Aorta (tissue), 5 donors: ENCODE results near the gene SLIT3. TPM values are rescaled to one million over a fixed set of nuclear protein-coding genes. Genes with fewer than 3 reads are reported as not detected.
A peak's percentile ranks its signal among the peaks of the same experiment; 100 is the strongest.

Experiments
- ATAC-seq: fragments of 200-7000 bp; cut with Tn5 transposase; one replicate; pipeline ENCODE4 v1.9.1; 2022; ENCODE audit warnings: moderate library complexity; ENCODE audit not compliant: low FRiP score
- DNase-seq, 2 donors: peaks; one replicate each; pipeline ENCODE4 v3.0.0-alpha.2; 2020
- H3K27ac ChIP-seq, 2 donors: one replicate each; pipeline ENCODE4 v1.5.1; 2013; ENCODE audit warnings: low read length in 2 of 2, mild to moderate bottlenecking in 2 of 2, moderate library complexity in 2 of 2, control low read depth in 1 of 2, inconsistent platforms in 1 of 2, low read depth in 1 of 2
- H3K27me3 ChIP-seq, 2 donors: one replicate each; pipeline ENCODE4 v1.6.1; 2013; ENCODE audit warnings: control low read depth in 1 of 2, low read length in 1 of 2, mild to moderate bottlenecking in 1 of 2, moderate library complexity in 1 of 2; ENCODE audit not compliant: insufficient read depth in 2 of 2, control insufficient read depth in 1 of 2
- H3K36me3 ChIP-seq, 2 donors: one replicate each; pipeline ENCODE4 v1.6.1; 2013; ENCODE audit warnings: control low read depth in 1 of 2, low read length in 1 of 2, mild to moderate bottlenecking in 1 of 2; ENCODE audit not compliant: insufficient read depth in 2 of 2, control insufficient read depth in 1 of 2
- H3K4me1 ChIP-seq, 2 donors: one replicate each; pipeline ENCODE4 v1.6.1; 2013; ENCODE audit warnings: low read length in 2 of 2, control low read depth in 1 of 2, mild to moderate bottlenecking in 1 of 2, moderate library complexity in 1 of 2; ENCODE audit not compliant: insufficient read depth in 2 of 2, control insufficient read depth in 1 of 2
- H3K4me3 ChIP-seq, 2 donors: one replicate each; pipeline ENCODE4 v1.5.1; 2013; ENCODE audit warnings: low read length in 2 of 2, control low read depth in 1 of 2, mild to moderate bottlenecking in 1 of 2
- H3K9me3 ChIP-seq: one replicate; pipeline ENCODE4 v1.6.1; 2013; ENCODE audit warnings: mild to moderate bottlenecking, low read length; ENCODE audit not compliant: control insufficient read depth
- WGBS, 2 donors: extraction: QIAGEN DNeasy Blood & Tissue Kit; methylation state at CpG; one replicate each; pipeline ENCODE4 v1.1.7; 2013; 5-methylcytosine and 5-hydroxymethylcytosine counted together
- intact Hi-C, 2 donors: fragments of 100-400 bp; cut with DNase I; formaldehyde crosslinking; loops; one replicate each; pipeline versions ENCODE4 v1.14.2 to v1.15.0; 2022
- polyA plus RNA-seq, 2 donors: library from polyadenylated mRNA; stranded (reverse); fragments of 200-250 nt; gene quantifications; one replicate each; pipeline ENCODE4 v1.2.3, GENCODE V29; 2013
- total RNA-seq, 2 donors: library from RNA; stranded (reverse); fragmentation: NEBNext Ultra II Directional; extraction: Animal tissue kit (Norgen Biotek cat#: 25700); gene quantifications; one replicate each; pipeline ENCODE4 v1.2.1, GENCODE V29; 2021
- donor health status: healthy with polysubstance abuse.
- donor health status: Bipolar disorder and iron deficiency.
- donor health status: DM: no; HTN: no; CAD: no.
- donor health status: DM: no; HTN: no; CAD: no.
- donor health status: DM: yes; HTN: yes; CAD: no.

Gene SLIT3
- total and polyA plus RNA-seq, 4 donors, result 8.6 to 108 (median 77.0) TPM

GRCh38 chr5:169178274-169178673 is 122.7 kb downstream of the SLIT3 start:
- ATAC-seq (no peak), DNase-seq (no peak)
- intact Hi-C loops, result no loop called here
- Histone ChIP-seq H3K27me3 (no peaks in the 10 kb centered on the region), H3K4me1 (peaks cover 1 to 3% of the 10 kb centered on the region in 2 donors), H3K4me3 (no peak overlapping the region), H3K36me3 (no peaks in the 10 kb centered on the region), H3K27ac (no peak overlapping the region), H3K9me3 (no peaks in the 10 kb centered on the region)
- WGBS, 2 donors, result 73 to 86% methylated on average over 5 of the region's 5 CpGs

DNA sequence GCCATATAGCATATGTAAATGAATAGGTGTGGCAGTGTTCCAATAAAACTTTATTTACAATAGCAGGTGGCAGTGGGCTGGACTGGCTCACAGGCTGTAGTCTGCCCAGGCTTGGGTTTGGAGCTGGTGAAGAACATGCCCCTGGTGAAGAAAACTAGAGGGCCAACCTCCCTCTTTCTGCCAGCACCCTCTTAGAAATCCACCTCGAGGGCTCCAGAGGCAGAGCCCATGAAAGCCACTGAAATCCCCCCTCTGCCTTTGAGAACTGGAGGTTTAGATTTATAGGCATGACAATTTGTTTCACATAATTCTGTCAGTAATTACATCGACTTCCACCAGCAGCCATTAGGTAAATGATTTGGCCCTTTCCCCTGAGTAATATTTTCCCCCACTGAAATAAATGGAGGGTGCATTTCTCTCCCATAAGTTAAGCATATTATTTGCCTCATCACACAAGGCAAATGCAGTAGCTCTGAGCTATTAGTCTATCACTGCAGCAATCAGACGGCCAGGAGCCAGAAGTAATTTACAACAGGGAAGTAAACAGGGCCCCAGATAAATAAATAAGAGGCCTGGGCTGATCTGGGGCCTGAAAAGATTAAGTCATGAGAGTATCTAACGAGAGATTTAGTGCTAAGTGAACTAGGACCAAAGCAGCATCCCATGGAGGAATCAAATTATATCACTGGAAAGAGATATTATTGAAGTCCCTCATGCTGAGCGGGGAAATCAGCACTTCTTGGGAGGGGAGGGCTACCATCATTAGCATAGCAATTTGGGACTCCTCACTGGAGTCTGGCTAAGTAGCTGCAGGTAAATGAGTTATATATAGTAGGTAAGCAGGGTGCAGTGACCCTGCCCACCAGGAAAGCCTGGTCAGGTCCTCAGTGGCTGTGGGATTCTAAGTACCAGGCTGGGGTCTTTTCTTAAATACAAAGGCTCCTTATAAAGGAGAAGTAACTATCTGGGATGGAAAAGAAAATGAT is 123.9 kb downstream of the SLIT3 start:
- Histone ChIP-seq H3K4me3 (no peak overlapping the region), H3K4me1 (no peaks in the 10 kb centered on the region), H3K9me3 (no peaks in the 10 kb centered on the region), H3K36me3 (no peaks in the 10 kb centered on the region), H3K27ac (no peak overlapping the region), H3K27me3 (no peaks in the 10 kb centered on the region)
- WGBS, 2 donors, result 83 to 84% methylated on average over 5 of the region's 5 CpGs
- intact Hi-C loops, result no loop called here
- no peak for ATAC-seq
- no peak for DNase-seq

- no peaks in the 10 kb centered on the region for H3K9me3 ChIP-seq
- intact Hi-C loops, result no loop called here
- H3K4me1 ChIP-seq, result peaks cover 0 to 4% of the 10 kb centered on the region in 2 donors
- WGBS, 2 donors, result 97% methylated on average over 3 of the region's 3 CpGs
- ATAC-seq (no peak), DNase-seq (no peak)
- H3K36me3 ChIP-seq, result no peaks in the 10 kb centered on the region
- no peak overlapping the region for H3K27ac ChIP-seq
- H3K27me3 ChIP-seq, result no peaks in the 10 kb centered on the region
- H3K4me3 ChIP-seq, result no peak overlapping the region
These were observed 125.2 kb downstream of the SLIT3 start for GRCh38 chr5:169175733-169176132.

GRCh38 chr5:169174923-169175322 is 126.0 kb downstream of the SLIT3 start:
- DNase-seq (no peak), ATAC-seq (no peak)
- intact Hi-C loops, result no loop called here
- peaks cover 0 to 4% of the 10 kb centered on the region in 2 donors for H3K4me1 ChIP-seq
- 100% methylated on average over 1 of the region's 1 CpG for WGBS, 2 donors
- no peak overlapping the region for H3K27ac ChIP-seq
- H3K9me3 ChIP-seq, result no peaks in the 10 kb centered on the region
- no peaks in the 10 kb centered on the region for H3K36me3 ChIP-seq
- H3K27me3 ChIP-seq, result no peaks in the 10 kb centered on the region
- no peak overlapping the region for H3K4me3 ChIP-seq

GRCh38 chr5:169173372-169173771 is 127.6 kb downstream of the SLIT3 start:
- WGBS, 2 donors, result 50 to 60% methylated on average over 6 of the region's 6 CpGs
- no peak overlapping the region for H3K27ac ChIP-seq

GRCh38 chr5:169171515-169171914 is 129.4 kb downstream of the SLIT3 start:
- intact Hi-C loops, result no loop called here
- no peak overlapping the region for H3K4me3 ChIP-seq
- DNase-seq (no peak), ATAC-seq (no peak)
- no peaks in the 10 kb centered on the region for H3K27me3 ChIP-seq
- H3K27ac ChIP-seq, result peak overlapping the region in 1 of 2 donors; percentile 25
- H3K36me3 ChIP-seq, result no peaks in the 10 kb centered on the region
- 24 to 34% methylated on average over 2 of the region's 2 CpGs for WGBS, 2 donors
- H3K4me1 ChIP-seq, result peaks cover 4 to 7% of the 10 kb centered on the region in 2 donors
- no peaks in the 10 kb centered on the region for H3K9me3 ChIP-seq

More at GRCh38 chr5:169173372-169173771, 127.6 kb downstream of the SLIT3 start:
- Histone ChIP-seq H3K4me3 (no peak overlapping the region), H3K36me3 (no peaks in the 10 kb centered on the region), H3K27me3 (no peaks in the 10 kb centered on the region), H3K9me3 (no peaks in the 10 kb centered on the region), H3K4me1 (peaks cover 2 to 4% of the 10 kb centered on the region in 2 donors)
- intact Hi-C loops, result no loop called here
- DNase-seq (no peak), ATAC-seq (no peak)

DNA sequence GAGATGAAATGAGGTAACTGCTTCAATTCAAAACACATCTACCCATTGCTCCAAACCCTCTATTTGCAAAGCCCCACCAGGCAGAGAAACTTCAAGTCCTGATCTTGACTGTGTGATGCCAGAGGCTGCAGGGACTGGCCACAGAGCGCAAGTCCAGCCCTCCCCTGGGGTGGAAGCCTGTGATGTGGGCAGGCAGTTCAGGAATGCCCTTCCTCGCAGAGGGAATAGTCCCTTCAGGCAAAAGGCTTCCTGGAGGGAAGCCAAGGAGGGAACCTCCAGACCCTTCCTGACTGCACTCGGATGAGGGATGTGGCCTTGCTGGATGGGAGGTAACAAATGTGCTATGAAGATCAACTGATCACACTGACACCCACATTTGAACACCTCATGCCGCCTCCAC is 131.2 kb downstream of the SLIT3 start:
- no peak for DNase-seq
- Histone ChIP-seq H3K27me3 (no peaks in the 10 kb centered on the region), H3K9me3 (no peaks in the 10 kb centered on the region), H3K27ac (no peak overlapping the region), H3K4me3 (no peak overlapping the region), H3K36me3 (no peaks in the 10 kb centered on the region), H3K4me1 (peaks cover 4 to 7% of the 10 kb centered on the region in 2 donors)
- intact Hi-C loops, result no loop called here
- no peak for ATAC-seq
- WGBS, 2 donors, result 78 to 85% methylated on average over 4 of the region's 4 CpGs

DNA sequence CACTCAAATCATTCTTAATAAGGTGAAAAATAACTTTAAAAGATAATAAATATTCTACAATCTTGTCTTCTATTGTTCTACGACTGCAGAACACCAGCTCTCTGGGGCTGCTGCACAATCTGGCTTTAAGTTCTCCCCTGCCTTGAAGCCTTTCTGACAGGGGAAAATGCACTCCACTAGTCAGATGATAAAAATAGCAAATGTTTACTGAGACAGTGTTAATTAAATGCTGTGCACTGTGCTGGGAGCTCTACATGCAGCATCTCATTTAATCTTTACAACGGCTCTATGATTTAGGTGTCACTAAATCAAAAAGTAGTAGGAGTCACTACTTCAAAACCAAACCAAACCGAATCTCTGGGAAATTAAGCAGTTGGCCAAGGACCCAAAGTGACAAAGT is 132.7 kb downstream of the SLIT3 start:
- no peak overlapping the region for H3K27ac ChIP-seq

GRCh38 chr5:169166078-169166477 is 134.9 kb downstream of the SLIT3 start:
- H3K36me3 ChIP-seq, result no peaks in the 10 kb centered on the region
- H3K27ac ChIP-seq, result no peak overlapping the region
- no peak for DNase-seq
- intact Hi-C loops, result no loop called here
- H3K27me3 ChIP-seq, result no peaks in the 10 kb centered on the region
- no peaks in the 10 kb centered on the region for H3K9me3 ChIP-seq
- no peak overlapping the region for H3K4me3 ChIP-seq
- no peak for ATAC-seq
- 94 to 95% methylated on average over 8 of the region's 8 CpGs for WGBS, 2 donors
- peaks cover 3 to 7% of the 10 kb centered on the region in 2 donors for H3K4me1 ChIP-seq

More for the DNA sequence above, 132.7 kb downstream of the SLIT3 start:
- Histone ChIP-seq H3K9me3 (no peaks in the 10 kb centered on the region), H3K36me3 (no peaks in the 10 kb centered on the region), H3K4me3 (no peak overlapping the region), H3K27me3 (no peaks in the 10 kb centered on the region), H3K4me1 (peaks cover 4 to 7% of the 10 kb centered on the region in 2 donors)
- ATAC-seq (no peak), DNase-seq (no peak)
- WGBS, 2 donors, result 31 to 55% methylated on average over 3 of the region's 3 CpGs
- intact Hi-C loops, result no loop called here
